Measurements from ENCODE around the gene FMO2.
"Not testable (repeated sequence)": the region's sequence is repeated elsewhere in the genome, so short reads cannot be mapped to it uniquely, and the experiment has no call there.

Gene FMO2

GRCh38 chr1:171219346-171220080 lies 34.4 kb downstream of the FMO2 start:
- no peak for DNase-seq (ENCODE audit: low read depth)

- no peak for DNase-seq (ENCODE audit: low read depth)
These were observed 35.0 kb downstream of the FMO2 start for GRCh38 chr1:171220081-171220420.

- no peak for DNase-seq (ENCODE audit: low read depth)
These were observed 35.5 kb downstream of the FMO2 start for GRCh38 chr1:171220581-171221054.

- no peak for DNase-seq (ENCODE audit: low read depth)
These were observed 36.8 kb downstream of the FMO2 start for GRCh38 chr1:171221665-171222591.

GRCh38 chr1:171222936-171223335 lies 37.8 kb downstream of the FMO2 start:
- no peak for DNase-seq (ENCODE audit: low read depth)

- DNase-seq (ENCODE audit: low read depth) = not testable (repeated sequence)
These were observed 39.2 kb downstream of the FMO2 start for GRCh38 chr1:171224257-171224656.

GRCh38 chr1:171226747-171227370 lies 41.8 kb downstream of the FMO2 start:
- DNase-seq (ENCODE audit: low read depth) = no peak

GRCh38 chr1:171231326-171231725 lies 46.2 kb downstream of the FMO2 start:
- no peak for DNase-seq (ENCODE audit: low read depth)

GRCh38 chr1:171233183-171233582 lies 48.1 kb downstream of the FMO2 start:
- DNase-seq (ENCODE audit: low read depth) = no peak

GRCh38 chr1:171236231-171236630 lies 51.1 kb downstream of the FMO2 start:
- not testable (repeated sequence) for DNase-seq (ENCODE audit: low read depth)

GRCh38 chr1:171243878-171244277 lies 58.8 kb downstream of the FMO2 start:
- no peak for DNase-seq (ENCODE audit: low read depth)

- DNase-seq (ENCODE audit: low read depth) = no peak
These were observed 60.5 kb downstream of the FMO2 start for GRCh38 chr1:171245458-171246064.

- no peak for DNase-seq (ENCODE audit: low read depth)
These were observed 62.4 kb downstream of the FMO2 start for GRCh38 chr1:171247501-171247900.

- no peak for DNase-seq (ENCODE audit: low read depth)
These were observed 63.2 kb downstream of the FMO2 start, which contains the start of gene FMO1 for GRCh38 chr1:171248302-171248701. Gene FMO1 (plus strand): TSS chr1:171248494. CDS start chr1:171258088, 9,594 bp downstream.

- no peak for DNase-seq (ENCODE audit: low read depth)
These were observed 63.7 kb downstream of the FMO2 start for GRCh38 chr1:171248841-171249240.

GRCh38 chr1:171250263-171250662 lies 65.2 kb downstream of the FMO2 start:
- no peak for DNase-seq (ENCODE audit: low read depth)

- peak; percentile 4 for DNase-seq (ENCODE audit: low read depth)
These were observed 66.2 kb downstream of the FMO2 start for GRCh38 chr1:171251042-171251951.

GRCh38 chr1:171251952-171252300 lies 66.8 kb downstream of the FMO2 start:
- no peak for DNase-seq (ENCODE audit: low read depth)

- no peak for DNase-seq (ENCODE audit: low read depth)
These were observed 67.4 kb downstream of the FMO2 start for GRCh38 chr1:171252482-171252881.

GRCh38 chr1:171254859-171255258 lies 69.8 kb downstream of the FMO2 start:
- DNase-seq (ENCODE audit: low read depth) = no peak

GRCh38 chr1:171256940-171257606 lies 72.0 kb downstream of the FMO2 start:
- DNase-seq (ENCODE audit: low read depth) = no peak

Data from stimulated activated CD8-positive, alpha-beta memory T cell treated with anti-CD3 and anti-CD28 coated beads, Interleukin-4, amount 100 ng/mL, for 24 hours (primary cell).